ENCODE results near the gene CBLN4.

CBLN4 gene

GRCh38 chr20:56002908-56003800 lies 2.2 kb downstream of the CBLN4 start:
- Histone ChIP-seq H3K36me3 (ENCODE audit: control insufficient read depth, insufficient read depth, low read length) (no peaks in the 10 kb centered on the region), H3K4me3 (ENCODE audit: extremely low read depth, insufficient read depth, low read length, poor library complexity, severe bottlenecking) (no peak overlapping the region), H3K27ac (ENCODE audit: low read depth, low read length, severe bottlenecking) (no peak overlapping the region), H3K4me1 (ENCODE audit: control insufficient read depth, insufficient read depth, low read length, poor library complexity, severe bottlenecking) (no peaks in the 10 kb centered on the region), H3K9me3 (ENCODE audit: control insufficient read depth, low read length) (peaks cover 51% of the 10 kb centered on the region)
- 82 to 86% methylated on average over 33 to 38 of the region's 38 CpGs for WGBS, 2 experiments (ENCODE audit: insufficient coverage in 2 of 2)

DNA sequence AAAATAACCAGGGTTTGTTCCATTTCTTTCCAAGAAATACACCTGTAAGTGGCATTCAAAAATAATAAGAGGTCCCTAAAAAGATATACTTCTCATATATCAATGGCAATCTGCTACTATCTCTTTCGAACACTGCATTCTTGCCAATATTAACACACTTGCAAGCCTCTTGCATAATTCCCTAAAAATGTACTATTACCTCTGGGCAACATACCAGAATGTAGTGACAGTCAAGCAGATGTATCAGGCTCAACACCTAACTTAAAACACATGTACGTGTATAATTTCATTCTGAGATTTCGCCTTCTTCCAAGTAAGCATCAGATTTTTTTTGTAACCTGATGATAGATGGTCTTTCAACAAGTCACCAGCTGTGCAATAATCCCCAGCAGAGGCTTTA lies 3.4 kb downstream of the CBLN4 start:
- 58 to 64% methylated on average over 1 to 3 of the region's 3 CpGs for WGBS, 2 experiments (ENCODE audit: insufficient coverage in 2 of 2)
- H3K36me3 ChIP-seq (ENCODE audit: control insufficient read depth, insufficient read depth, low read length) = no peaks in the 10 kb centered on the region
- H3K27ac ChIP-seq (ENCODE audit: low read depth, low read length, severe bottlenecking) = no peak overlapping the region
- no peaks in the 10 kb centered on the region for H3K4me1 ChIP-seq (ENCODE audit: control insufficient read depth, insufficient read depth, low read length, poor library complexity, severe bottlenecking)
- no peak overlapping the region for H3K4me3 ChIP-seq (ENCODE audit: extremely low read depth, insufficient read depth, low read length, poor library complexity, severe bottlenecking)
- H3K9me3 ChIP-seq (ENCODE audit: control insufficient read depth, low read length) = peaks cover 48% of the 10 kb centered on the region

- Histone ChIP-seq H3K27ac (ENCODE audit: low read depth, low read length, severe bottlenecking) (no peak overlapping the region), H3K36me3 (ENCODE audit: control insufficient read depth, insufficient read depth, low read length) (no peaks in the 10 kb centered on the region), H3K4me1 (ENCODE audit: control insufficient read depth, insufficient read depth, low read length, poor library complexity, severe bottlenecking) (no peaks in the 10 kb centered on the region), H3K9me3 (ENCODE audit: control insufficient read depth, low read length) (peaks cover 52% of the 10 kb centered on the region), H3K4me3 (ENCODE audit: extremely low read depth, insufficient read depth, low read length, poor library complexity, severe bottlenecking) (no peak overlapping the region)
- 54 to 56% methylated on average over 3 of the region's 5 CpGs for WGBS, 2 experiments (ENCODE audit: insufficient coverage in 2 of 2)
These were observed 4.1 kb downstream of the CBLN4 start for GRCh38 chr20:56001106-56001785.

GRCh38 chr20:55978550-55978949 lies 26.8 kb downstream of the CBLN4 start:
- WGBS, 2 experiments (ENCODE audit: insufficient coverage in 2 of 2) = 40 to 64% methylated on average over 1 to 2 of the region's 2 CpGs
- Histone ChIP-seq H3K4me3 (ENCODE audit: extremely low read depth, insufficient read depth, low read length, poor library complexity, severe bottlenecking) (no peak overlapping the region), H3K9me3 (ENCODE audit: control insufficient read depth, low read length) (peaks cover 83% of the 10 kb centered on the region), H3K27ac (ENCODE audit: low read depth, low read length, severe bottlenecking) (no peak overlapping the region), H3K4me1 (ENCODE audit: control insufficient read depth, insufficient read depth, low read length, poor library complexity, severe bottlenecking) (no peaks in the 10 kb centered on the region), H3K36me3 (ENCODE audit: control insufficient read depth, insufficient read depth, low read length) (no peaks in the 10 kb centered on the region)

DNA sequence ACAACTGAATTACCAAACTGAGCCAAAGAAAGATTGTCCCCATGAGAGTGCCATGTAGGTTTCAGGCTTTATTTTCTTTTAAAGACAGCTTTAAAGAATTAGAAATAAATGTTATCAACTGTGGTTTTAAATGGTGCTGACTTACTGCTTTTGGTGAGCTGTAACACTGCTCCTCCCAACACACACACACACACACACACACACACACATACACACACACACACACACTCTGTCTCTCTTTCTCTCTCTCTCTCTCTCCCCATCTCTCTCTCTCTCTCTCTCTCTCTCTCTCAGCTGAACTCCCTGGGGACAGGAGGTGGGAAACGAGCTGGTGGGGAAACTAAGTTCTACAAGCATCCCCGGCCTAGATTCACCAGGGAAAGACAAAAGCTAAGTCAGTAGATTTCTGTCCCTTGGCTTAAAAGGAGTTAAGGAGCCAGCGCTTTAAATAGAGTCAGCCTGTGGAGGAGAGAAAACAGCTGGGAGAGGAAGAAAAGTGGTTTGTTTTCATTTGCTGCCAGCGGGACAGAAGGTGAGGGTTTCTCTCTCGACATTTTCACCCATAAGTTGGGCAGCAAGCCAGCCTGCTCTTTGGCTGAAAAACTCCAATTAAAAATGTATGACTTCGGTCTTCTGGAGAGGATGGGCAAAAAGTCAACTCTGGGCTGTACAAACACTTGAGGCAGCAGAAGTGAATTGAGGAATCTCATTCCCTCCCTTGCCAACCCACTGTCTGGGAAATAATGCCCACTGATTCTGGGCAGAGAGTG lies 27.4 kb downstream of the CBLN4 start:
- H3K9me3 ChIP-seq (ENCODE audit: control insufficient read depth, low read length) = peaks cover 86% of the 10 kb centered on the region
- no peak overlapping the region for H3K27ac ChIP-seq (ENCODE audit: low read depth, low read length, severe bottlenecking)
- 63 to 78% methylated on average over 3 to 5 of the region's 6 CpGs for WGBS, 2 experiments (ENCODE audit: insufficient coverage in 2 of 2)
- no peaks in the 10 kb centered on the region for H3K36me3 ChIP-seq (ENCODE audit: control insufficient read depth, insufficient read depth, low read length)
- no peaks in the 10 kb centered on the region for H3K4me1 ChIP-seq (ENCODE audit: control insufficient read depth, insufficient read depth, low read length, poor library complexity, severe bottlenecking)
- H3K4me3 ChIP-seq (ENCODE audit: extremely low read depth, insufficient read depth, low read length, poor library complexity, severe bottlenecking) = no peak overlapping the region

DNA sequence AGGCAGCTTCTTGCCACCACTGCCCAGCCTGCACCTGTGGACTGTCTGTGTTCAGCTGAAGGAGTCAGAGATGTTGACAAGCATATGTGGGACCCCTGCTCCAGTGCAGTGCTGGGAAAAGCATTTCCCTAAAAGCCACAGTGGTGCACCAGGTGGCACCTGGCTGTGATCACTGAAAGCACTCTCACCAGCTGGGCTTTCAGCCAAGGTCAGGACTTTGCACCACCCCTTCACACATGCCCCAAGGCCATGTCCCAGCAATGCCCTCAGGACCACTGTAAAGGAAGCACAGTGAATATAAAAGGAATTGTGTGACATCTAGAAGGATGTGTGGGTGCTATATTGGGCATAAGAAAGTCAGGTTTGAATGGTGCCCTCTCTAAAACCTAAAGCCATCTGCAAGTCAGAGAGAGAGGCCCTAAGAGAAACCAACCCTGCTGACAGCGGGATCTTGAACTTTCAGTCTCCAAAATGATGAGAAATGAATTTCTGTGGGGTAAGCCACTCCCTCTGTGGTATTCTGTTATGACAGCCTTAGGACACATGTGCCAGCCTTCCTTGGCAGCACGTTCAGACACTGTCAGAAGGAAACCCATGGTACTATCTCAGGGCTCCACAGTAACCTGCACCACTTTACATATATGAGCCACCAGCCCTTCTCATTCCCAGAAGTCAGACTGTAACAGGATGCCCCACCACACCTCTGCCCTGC lies 30.7 kb downstream of the CBLN4 start:
- peaks cover 75% of the 10 kb centered on the region for H3K9me3 ChIP-seq (ENCODE audit: control insufficient read depth, low read length)
- WGBS, 2 experiments (ENCODE audit: insufficient coverage in 2 of 2) = 0 to 60% methylated on average over 1 of the region's 2 CpGs

GRCh38 chr20:55964790-55965189 lies 40.5 kb downstream of the CBLN4 start:
- peaks cover 77% of the 10 kb centered on the region for H3K9me3 ChIP-seq (ENCODE audit: control insufficient read depth, low read length)
- H3K4me1 ChIP-seq (ENCODE audit: control insufficient read depth, insufficient read depth, low read length, poor library complexity, severe bottlenecking) = no peaks in the 10 kb centered on the region
- no peak overlapping the region for H3K27ac ChIP-seq (ENCODE audit: low read depth, low read length, severe bottlenecking)
- no peaks in the 10 kb centered on the region for H3K36me3 ChIP-seq (ENCODE audit: control insufficient read depth, insufficient read depth, low read length)
- 0 to 20% methylated on average over 1 of the region's 1 CpG for WGBS, 2 experiments (ENCODE audit: insufficient coverage in 2 of 2)
- no peak overlapping the region for H3K4me3 ChIP-seq (ENCODE audit: extremely low read depth, insufficient read depth, low read length, poor library complexity, severe bottlenecking)

More for the DNA sequence above, 30.7 kb downstream of the CBLN4 start:
- no peak overlapping the region for H3K27ac ChIP-seq (ENCODE audit: low read depth, low read length, severe bottlenecking)
- H3K36me3 ChIP-seq (ENCODE audit: control insufficient read depth, insufficient read depth, low read length) = no peaks in the 10 kb centered on the region
- no peak overlapping the region for H3K4me3 ChIP-seq (ENCODE audit: extremely low read depth, insufficient read depth, low read length, poor library complexity, severe bottlenecking)
- H3K4me1 ChIP-seq (ENCODE audit: control insufficient read depth, insufficient read depth, low read length, poor library complexity, severe bottlenecking) = no peaks in the 10 kb centered on the region

- peaks cover 73% of the 10 kb centered on the region for H3K9me3 ChIP-seq (ENCODE audit: control insufficient read depth, low read length)
- H3K27ac ChIP-seq (ENCODE audit: low read depth, low read length, severe bottlenecking) = no peak overlapping the region
- H3K36me3 ChIP-seq (ENCODE audit: control insufficient read depth, insufficient read depth, low read length) = no peaks in the 10 kb centered on the region
- 48 to 56% methylated on average over 3 to 5 of the region's 5 CpGs for WGBS, 2 experiments (ENCODE audit: insufficient coverage in 2 of 2)
- H3K4me3 ChIP-seq (ENCODE audit: extremely low read depth, insufficient read depth, low read length, poor library complexity, severe bottlenecking) = no peak overlapping the region
- no peaks in the 10 kb centered on the region for H3K4me1 ChIP-seq (ENCODE audit: control insufficient read depth, insufficient read depth, low read length, poor library complexity, severe bottlenecking)
These were observed 43.7 kb downstream of the CBLN4 start for GRCh38 chr20:55961376-55962330.

DNA sequence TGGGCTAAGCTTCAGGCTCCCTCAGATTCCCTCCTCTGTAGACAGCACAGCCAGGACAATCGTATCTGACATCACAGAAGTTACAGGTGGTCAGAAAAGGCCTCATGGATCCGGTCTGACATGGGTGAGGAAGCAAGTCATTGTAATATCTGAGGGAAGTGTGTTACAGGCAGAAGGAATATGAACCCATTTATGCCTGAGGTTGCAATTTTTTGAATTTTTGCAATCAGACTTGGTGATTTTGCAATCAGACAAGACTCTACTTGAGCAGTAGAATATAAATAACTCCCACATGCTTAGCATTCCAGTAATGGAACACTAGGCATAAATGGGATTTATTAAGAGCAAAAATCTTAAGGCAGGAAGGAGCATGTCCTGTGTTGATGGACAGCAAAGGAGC lies 52.1 kb downstream of the CBLN4 start:
- Histone ChIP-seq H3K36me3 (ENCODE audit: control insufficient read depth, insufficient read depth, low read length) (no peaks in the 10 kb centered on the region), H3K4me1 (ENCODE audit: control insufficient read depth, insufficient read depth, low read length, poor library complexity, severe bottlenecking) (no peaks in the 10 kb centered on the region), H3K9me3 (ENCODE audit: control insufficient read depth, low read length) (peaks cover 49% of the 10 kb centered on the region), H3K27ac (ENCODE audit: low read depth, low read length, severe bottlenecking) (no peak overlapping the region), H3K4me3 (ENCODE audit: extremely low read depth, insufficient read depth, low read length, poor library complexity, severe bottlenecking) (no peak overlapping the region)
- WGBS, 2 experiments (ENCODE audit: insufficient coverage in 2 of 2) = 30 to 31% methylated on average over 2 of the region's 2 CpGs
